ENCODE results near the gene FBXO27. TPM values are rescaled to one million over a fixed set of nuclear protein-coding genes. Genes with fewer than 3 reads are reported as not detected.
A peak's percentile ranks its signal among the peaks of the same experiment; 100 is the strongest.
"Not testable (repeated sequence)": the region's sequence is repeated elsewhere in the genome, so short reads cannot be mapped to it uniquely, and the experiment has no call there.

Gene FBXO27
- total RNA-seq, 1 experiment from 2014 or later, result 0.45 TPM

GRCh38 chr19:38989066-38989605, 43.2 kb downstream of the FBXO27 start:
- TF ChIP-seq, protein P1, sequence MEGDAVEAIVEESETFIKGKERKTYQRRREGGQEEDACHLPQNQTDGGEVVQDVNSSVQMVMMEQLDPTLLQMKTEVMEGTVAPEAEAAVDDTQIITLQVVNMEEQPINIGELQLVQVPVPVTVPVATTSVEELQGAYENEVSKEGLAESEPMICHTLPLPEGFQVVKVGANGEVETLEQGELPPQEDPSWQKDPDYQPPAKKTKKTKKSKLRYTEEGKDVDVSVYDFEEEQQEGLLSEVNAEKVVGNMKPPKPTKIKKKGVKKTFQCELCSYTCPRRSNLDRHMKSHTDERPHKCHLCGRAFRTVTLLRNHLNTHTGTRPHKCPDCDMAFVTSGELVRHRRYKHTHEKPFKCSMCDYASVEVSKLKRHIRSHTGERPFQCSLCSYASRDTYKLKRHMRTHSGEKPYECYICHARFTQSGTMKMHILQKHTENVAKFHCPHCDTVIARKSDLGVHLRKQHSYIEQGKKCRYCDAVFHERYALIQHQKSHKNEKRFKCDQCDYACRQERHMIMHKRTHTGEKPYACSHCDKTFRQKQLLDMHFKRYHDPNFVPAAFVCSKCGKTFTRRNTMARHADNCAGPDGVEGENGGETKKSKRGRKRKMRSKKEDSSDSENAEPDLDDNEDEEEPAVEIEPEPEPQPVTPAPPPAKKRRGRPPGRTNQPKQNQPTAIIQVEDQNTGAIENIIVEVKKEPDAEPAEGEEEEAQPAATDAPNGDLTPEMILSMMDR (conservative IDR thresholded peaks at IDR 0.05; ENCODE audit: low read depth, low read length), result no peak
- no peak for TF ChIP-seq EZH2 (IDR thresholded peaks at IDR 0.05; ENCODE audit: borderline replicate concordance, low read depth, low read length, poor library complexity, severe bottlenecking)
- Histone ChIP-seq H3K27ac (ENCODE audit: low read depth, low read length, poor library complexity, severe bottlenecking) (no peak overlapping the region), H3K4me3 (ENCODE audit: low read depth, low read length, poor library complexity, severe bottlenecking) (no peak overlapping the region), H3K27me3 (replicated peaks; ENCODE audit: insufficient read depth, low read depth, low read length, poor library complexity) (no peaks in the 10 kb centered on the region), H3K36me3 (ENCODE audit: insufficient read depth, low read length, poor library complexity, severe bottlenecking) (no peaks in the 10 kb centered on the region), H3K4me1 (ENCODE audit: insufficient read depth, low read length, poor library complexity, severe bottlenecking) (no peaks in the 10 kb centered on the region), H3K9me3 (ENCODE audit: low read depth, low read length, poor library complexity, severe bottlenecking) (no peaks in the 10 kb centered on the region)
- ChIA-PET CTCF (no interaction called here), POLR2A (ENCODE audit: low non-redundant PET) (no interaction called here)
- peak; percentile 33 for DNase-seq (ENCODE audit: low spot score)
- BruUV-seq (replicated peaks), result no TSS peak
- intact Hi-C loops (cut with micrococcal nuclease; ENCODE audit: unreplicated experiment), result no loop called here

DNA sequence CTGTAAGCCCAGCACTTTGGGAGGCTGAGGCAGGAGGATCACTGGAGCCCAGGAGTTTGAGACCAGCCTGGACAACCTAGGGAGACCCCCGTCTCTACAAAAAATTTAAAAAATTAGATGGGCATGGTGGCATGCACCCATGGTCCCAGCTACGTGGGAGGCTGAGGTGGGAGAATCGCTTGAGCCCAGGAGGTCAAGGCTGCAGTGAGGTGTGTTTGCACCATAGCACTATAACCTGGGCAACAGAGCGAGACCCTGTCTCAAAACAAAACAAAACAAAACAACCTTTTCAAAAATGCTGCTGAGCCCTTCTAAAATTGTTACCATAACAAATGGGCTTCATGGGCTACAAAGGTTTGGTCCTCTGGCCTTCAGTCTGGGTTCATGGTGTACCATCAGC, 43.7 kb downstream of the FBXO27 start:
- CTCF ChIA-PET, result interaction anchor here (0.7 kb wide), 1 partner anchor 13 kb away, joined by 7 read pairs; no protein-coding TSS in a partner anchor
- H3K27ac ChIP-seq (ENCODE audit: low read depth, low read length, poor library complexity, severe bottlenecking); H3K4me3 ChIP-seq (ENCODE audit: low read depth, low read length, poor library complexity, severe bottlenecking); BruUV-seq (replicated peaks); H3K9me3 ChIP-seq (ENCODE audit: low read depth, low read length, poor library complexity, severe bottlenecking); POLR2A ChIA-PET (ENCODE audit: low non-redundant PET); DNase-seq (ENCODE audit: low spot score); intact Hi-C loops (cut with micrococcal nuclease; ENCODE audit: unreplicated experiment); H3K4me1 ChIP-seq (ENCODE audit: insufficient read depth, low read length, poor library complexity, severe bottlenecking); H3K36me3 ChIP-seq (ENCODE audit: insufficient read depth, low read length, poor library complexity, severe bottlenecking); H3K27me3 ChIP-seq (replicated peaks; ENCODE audit: insufficient read depth, low read depth, low read length, poor library complexity): not testable (repeated sequence)

DNA sequence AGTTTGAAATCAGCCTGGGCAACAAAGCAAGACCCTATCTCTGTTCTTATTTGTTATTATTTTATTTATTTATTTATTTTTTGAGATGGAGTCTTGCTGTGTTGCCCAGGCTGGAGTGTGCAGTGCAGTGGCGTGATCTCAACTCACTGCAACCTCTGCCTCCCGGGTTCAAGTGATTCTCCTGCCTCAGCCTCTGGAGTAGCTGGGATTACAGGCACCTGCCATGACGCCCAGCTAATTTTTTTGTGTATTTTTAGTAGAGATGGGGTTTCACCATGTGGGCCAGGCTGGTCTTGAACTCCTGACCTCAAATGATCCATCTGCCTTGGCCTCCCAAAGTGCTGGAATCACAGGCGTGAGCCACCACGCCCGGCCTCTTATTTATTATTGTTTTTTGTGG, 44.6 kb downstream of the FBXO27 start:
- POLR2A ChIA-PET (ENCODE audit: low non-redundant PET); intact Hi-C loops (cut with micrococcal nuclease; ENCODE audit: unreplicated experiment); H3K36me3 ChIP-seq (ENCODE audit: insufficient read depth, low read length, poor library complexity, severe bottlenecking); DNase-seq (ENCODE audit: low spot score); H3K4me3 ChIP-seq (ENCODE audit: low read depth, low read length, poor library complexity, severe bottlenecking); BruUV-seq (replicated peaks); CTCF ChIA-PET; H3K27me3 ChIP-seq (replicated peaks; ENCODE audit: insufficient read depth, low read depth, low read length, poor library complexity); H3K4me1 ChIP-seq (ENCODE audit: insufficient read depth, low read length, poor library complexity, severe bottlenecking); H3K27ac ChIP-seq (ENCODE audit: low read depth, low read length, poor library complexity, severe bottlenecking); H3K9me3 ChIP-seq (ENCODE audit: low read depth, low read length, poor library complexity, severe bottlenecking): not testable (repeated sequence)

DNA sequence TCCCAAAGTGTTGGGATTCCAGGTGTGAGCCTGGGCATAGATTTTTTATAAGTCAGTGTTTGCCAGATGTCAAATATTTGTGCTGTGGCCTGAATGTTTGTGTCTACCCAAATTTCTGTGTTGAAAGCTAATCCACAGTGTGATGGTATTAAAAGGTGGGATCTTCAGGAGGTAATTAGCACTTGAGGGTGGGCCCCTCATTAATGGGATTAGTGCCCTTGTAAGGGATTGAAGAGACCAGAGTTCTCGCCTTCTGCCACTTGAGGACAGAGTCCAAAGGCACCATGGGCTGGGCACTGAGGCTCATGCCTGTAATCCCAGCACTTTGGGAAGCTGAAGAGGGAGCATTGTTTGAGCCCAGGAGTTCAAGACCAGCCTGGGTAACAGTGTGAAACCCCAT, 47.1 kb downstream of the FBXO27 start:
- H3K27ac ChIP-seq (ENCODE audit: low read depth, low read length, poor library complexity, severe bottlenecking), result no peak overlapping the region
- no peaks in the 10 kb centered on the region for H3K9me3 ChIP-seq (ENCODE audit: low read depth, low read length, poor library complexity, severe bottlenecking)
- no TSS peak for BruUV-seq (replicated peaks)
- no peaks in the 10 kb centered on the region for H3K4me1 ChIP-seq (ENCODE audit: insufficient read depth, low read length, poor library complexity, severe bottlenecking)
- H3K36me3 ChIP-seq (ENCODE audit: insufficient read depth, low read length, poor library complexity, severe bottlenecking), result no peaks in the 10 kb centered on the region
- no peaks in the 10 kb centered on the region for H3K27me3 ChIP-seq (replicated peaks; ENCODE audit: insufficient read depth, low read depth, low read length, poor library complexity)
- H3K4me3 ChIP-seq (ENCODE audit: low read depth, low read length, poor library complexity, severe bottlenecking), result no peak overlapping the region
- TF ChIP-seq, protein P1 (conservative IDR thresholded peaks at IDR 0.05; ENCODE audit: low read depth, low read length), result no peak
- no peak for TF ChIP-seq EZH2 (IDR thresholded peaks at IDR 0.05; ENCODE audit: borderline replicate concordance, low read depth, low read length, poor library complexity, severe bottlenecking)
- ChIA-PET CTCF (no interaction called here), POLR2A (ENCODE audit: low non-redundant PET) (no interaction called here)
- intact Hi-C loops (cut with micrococcal nuclease; ENCODE audit: unreplicated experiment), result no loop called here
- no peak for DNase-seq (ENCODE audit: low spot score)
